ENCODE measurements around the gene DNM2.
"Not testable (repeated sequence)": the region's sequence is repeated elsewhere in the genome, so short reads cannot be mapped to it uniquely, and the experiment has no call there.

DNM2 gene

DNA sequence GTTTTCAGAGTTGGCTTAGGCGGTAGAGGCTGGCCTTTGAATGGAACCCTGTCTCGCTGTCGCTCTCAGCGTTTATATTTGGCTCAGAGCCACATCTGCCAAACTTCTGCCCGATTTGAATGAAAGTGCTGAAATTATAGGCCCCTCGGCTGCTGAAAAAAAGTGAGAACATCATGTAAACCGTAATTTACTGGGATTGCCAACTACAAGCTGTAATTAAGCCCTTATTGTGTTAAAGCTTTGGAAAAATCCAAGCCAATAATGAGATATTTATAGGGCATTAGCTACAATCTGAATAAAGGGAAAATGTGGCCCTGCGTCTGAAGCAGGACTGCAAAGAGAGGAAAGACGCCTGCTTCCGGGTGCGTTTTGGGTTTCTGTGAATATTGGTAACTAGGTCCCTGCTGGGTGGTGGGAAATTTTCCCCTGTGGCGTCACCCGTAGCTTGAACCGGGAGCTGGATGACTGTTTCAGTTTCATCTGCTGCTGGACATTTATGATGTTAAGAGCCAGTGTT is 9.9 kb downstream of the DNM2 start:
- no peak for DNase-seq

DNA sequence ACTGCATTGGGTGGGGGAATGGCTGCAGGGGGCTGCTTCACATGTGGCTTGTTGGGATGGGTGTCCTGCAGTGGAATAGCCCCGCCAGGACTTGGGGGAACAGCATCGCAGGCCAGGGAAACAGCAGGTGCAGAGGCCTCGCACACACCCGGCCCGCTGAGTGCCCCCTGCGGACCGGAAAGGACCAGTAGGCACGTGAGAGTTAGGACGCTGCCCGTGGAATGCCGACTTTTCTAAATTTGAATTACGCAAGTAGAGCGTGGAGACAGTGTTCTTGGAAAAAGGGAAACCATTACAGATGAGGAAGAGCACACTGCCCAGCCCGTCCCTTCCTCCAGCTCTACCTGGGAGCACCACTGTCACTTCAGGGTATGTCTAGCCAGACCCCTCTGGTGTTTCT is 11.5 kb downstream of the DNM2 start:
- no peak for DNase-seq

DNA sequence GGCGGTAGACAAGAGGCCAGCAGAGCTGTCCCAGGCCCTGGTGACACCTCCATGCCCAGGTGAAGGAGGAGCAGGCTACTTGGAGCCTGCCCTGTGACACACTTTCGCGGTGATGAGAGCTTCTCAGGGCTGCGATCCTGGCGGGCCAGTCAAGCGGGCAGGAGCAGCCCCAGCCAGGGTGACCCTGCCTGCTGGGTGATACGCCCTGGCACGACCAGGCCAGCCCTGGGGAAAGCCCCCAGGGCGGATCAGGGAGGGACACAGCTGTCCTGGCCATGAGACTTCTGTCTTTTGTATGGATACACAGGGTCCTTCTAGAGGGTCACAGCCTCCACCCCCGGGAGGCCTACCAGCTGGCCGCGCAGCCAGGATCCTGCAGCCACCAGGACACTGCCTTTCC is 13.1 kb downstream of the DNM2 start:
- DNase-seq = no peak

DNA sequence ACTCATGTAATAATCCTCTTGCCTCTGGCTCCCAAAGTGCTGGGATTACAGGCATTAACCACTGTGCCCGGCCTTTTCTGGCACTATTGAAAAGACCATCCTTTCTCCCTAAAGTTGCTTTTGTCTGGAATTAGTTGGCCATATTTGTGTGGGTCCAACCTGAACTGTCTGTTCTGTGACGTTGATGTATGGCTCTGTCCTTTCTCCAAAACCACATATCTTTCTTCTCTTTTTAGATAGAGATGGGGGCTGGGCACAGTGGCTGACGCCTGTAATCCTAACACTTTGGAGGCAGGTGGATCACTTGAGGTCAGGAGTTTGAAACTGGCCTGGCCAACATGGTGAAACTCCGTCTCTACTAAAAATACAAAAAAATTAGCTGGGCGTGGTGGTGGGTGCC is 17.9 kb downstream of the DNM2 start:
- no peak for DNase-seq

DNA sequence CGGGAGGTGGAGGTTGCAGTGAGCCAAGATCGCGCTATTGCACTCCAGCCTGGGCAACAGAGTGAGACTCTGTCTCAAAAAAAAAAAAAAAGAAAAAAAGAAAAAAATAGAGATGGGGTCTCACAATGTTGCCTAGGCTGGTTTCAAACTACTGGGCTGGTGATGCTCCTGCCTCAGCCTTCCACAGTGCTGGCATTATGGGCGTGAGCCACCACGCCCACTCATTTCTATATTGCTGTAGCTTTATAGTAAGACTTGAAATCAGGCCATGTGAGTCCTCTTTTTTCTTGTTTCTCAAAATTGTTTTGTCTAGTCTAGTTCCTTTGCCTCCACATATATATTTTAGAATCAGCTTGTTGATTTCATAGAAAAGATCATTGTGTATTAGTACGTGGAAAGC is 18.3 kb downstream of the DNM2 start:
- DNase-seq = no peak

DNA sequence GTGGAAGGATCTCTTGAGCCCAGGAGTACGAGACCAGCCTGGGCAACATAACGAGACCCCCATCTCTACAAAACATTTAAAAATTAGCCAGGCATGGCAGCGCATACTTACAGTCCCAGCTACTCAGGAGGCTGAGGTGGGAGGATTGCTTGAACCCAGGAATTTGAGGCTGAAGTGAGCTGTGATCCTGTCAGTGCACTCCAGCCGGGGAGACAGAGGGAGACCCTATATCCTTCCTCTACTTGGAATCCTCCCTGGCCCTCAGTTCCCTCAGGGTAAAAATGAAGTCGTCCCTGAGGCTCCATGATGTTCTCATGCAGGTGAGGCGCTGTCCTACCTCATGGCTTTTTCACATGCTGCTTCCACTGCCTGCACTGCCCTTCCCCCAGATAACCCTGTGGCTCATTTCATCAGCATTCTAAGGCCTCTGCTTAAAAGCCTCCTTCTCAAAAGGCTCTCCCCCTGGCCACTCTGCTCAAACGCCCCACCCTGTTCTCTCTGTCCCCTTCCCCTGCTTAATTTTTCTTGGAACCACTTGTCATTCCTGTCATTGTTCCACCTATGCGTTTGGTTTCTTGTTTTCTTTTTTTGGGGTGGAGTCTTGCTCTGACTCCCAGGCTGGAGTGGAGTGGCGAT is 19.2 kb downstream of the DNM2 start:
- DNase-seq = no peak

DNA sequence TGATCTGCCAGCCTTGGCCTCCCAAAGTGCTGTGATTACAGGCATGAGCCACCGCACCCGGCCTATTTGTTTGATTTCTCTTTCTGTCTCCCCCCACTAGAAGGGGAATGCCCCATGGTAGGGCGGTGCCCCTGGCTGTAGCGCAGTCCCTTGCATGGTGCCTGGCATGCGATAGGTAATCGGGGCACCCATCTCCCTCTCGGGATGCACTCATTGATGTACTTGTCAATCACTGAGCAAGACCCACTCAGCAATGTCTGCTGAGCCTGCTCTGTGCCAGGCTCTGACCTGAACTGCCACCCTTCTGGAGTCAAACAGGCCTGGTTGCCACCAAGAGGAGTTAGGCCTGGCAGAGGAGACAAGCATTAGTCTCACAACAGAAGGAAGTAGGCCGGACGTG is 19.8 kb downstream of the DNM2 start:
- DNase-seq = no peak

DNA sequence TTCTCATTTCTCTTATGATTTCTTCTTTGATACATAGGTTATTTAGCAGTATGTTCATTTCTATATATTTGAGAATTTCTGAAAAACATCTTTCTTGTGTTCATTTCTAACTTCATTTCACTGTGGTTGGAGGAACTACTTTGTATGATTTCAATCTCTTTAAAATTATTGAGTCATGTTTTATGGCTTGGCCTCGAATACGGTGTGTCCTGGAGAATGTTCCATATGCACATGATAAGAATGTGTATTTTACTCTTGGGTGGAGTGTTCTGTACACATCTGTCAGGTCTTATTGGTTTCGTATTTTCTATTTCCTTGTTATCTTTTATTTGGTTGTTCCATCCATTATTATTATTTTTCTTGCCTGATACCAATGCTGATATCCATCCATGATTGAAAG is 22.9 kb downstream of the DNM2 start:
- DNase-seq = no peak

DNA sequence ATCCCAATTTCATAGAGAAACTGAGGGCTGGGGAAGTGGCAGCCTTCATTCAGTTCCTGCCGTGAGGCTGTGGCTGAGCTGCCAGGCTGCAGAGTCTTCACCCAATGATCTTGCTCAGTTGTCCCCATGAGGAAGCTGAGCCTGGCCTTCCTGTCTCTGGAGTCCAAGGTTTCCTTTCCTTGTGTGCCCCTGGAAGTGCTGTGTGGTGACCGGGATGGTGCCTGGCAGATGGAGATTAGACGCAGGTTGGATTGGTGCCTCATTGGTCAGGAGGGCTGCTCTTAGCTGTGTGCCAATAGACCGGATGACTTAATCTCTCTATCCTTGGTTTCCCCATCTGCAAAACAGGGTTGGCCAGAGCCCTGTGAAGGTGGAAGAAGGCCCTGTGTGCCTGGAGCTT is 24.6 kb downstream of the DNM2 start:
- DNase-seq = no peak

DNA sequence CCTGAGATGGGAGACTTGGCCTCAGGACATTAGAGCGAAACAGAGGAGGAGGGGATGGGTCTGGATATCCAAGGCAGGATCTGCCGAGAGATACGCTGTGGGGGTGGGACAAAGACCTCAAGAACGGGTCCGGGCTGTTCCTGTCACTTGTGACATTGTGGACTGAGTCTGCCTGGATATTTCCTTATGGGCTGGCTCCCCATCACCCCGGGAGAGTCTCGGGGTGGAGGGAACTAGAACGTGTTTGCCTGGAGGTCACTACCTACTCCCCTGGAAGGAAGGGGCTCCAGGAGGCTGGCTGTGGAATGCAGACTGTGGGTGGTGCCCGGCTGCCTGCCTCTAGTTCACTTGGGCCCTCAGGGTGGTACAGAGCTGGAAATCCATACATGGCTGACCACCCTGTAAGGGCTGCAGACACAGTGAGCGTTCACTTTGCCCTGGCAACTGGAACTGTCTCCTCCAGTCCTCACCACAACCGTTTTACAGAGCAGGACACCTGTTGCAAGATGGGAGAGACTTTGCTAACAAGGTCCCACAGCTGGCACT is 26.4 kb downstream of the DNM2 start:
- DNase-seq = no peak

DNA sequence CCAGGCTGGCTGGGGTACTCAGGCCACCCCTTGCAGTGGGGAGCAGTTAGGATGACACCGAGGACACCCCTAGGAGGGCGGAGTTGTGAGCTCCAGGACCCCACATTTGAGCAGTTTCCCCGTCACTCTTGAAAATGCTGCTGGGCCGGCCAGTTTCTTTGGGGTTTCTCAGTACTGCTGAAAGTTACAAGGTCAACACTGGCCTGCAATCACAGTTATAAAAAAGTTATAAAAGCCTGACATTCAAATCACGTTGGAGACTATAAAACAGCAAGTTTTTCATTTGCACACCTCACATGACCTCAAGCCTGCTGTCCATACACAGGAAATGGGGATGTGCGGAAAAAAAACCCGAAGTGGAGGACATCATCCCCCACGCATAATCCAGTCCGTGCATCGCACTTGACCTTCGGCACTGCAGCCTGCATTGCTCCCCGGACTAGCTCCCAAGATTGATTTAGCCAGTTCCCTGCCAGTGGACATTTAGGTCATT is 27.0 kb downstream of the DNM2 start:
- no peak for DNase-seq

DNA sequence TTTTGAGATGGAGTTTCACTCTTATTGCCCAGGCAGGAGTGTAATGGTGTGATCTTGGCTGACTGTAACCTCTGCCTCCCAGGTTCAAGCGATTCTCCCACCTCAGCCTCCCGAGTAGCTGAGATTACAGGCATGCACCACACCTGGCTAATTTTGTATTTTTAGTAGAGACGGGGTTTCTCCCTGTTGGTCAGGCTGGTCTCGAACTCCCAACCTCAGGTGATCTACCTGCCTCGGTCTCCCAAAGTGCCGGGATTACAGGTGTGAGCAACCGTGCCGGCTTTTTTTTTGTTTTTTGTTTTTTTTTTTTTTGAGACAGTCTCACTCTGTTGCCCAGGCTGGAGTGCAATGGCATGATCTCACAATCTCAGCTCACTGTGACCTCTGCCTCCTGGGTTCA is 28.6 kb downstream of the DNM2 start:
- not testable (repeated sequence) for DNase-seq

DNA sequence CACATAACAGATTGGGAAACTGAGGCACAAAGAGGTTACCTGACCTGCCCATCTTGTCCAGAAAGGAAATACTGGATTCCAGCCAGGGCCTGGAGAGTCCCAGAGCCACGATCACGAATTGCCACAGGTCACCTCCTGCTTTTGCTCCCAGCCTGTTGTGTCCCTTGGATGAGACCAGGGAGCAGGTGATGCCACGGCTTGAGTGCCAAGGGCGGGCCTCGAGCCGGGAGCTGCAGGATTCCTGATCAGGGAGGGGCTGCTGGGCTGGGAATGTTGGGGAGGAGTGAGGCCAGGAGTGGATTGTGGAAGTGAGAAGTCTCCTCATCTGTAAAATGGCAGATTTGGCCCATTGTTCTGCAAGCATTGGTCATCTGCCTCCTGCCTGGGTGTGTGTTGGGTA is 29.4 kb downstream of the DNM2 start:
- no peak for DNase-seq

DNA sequence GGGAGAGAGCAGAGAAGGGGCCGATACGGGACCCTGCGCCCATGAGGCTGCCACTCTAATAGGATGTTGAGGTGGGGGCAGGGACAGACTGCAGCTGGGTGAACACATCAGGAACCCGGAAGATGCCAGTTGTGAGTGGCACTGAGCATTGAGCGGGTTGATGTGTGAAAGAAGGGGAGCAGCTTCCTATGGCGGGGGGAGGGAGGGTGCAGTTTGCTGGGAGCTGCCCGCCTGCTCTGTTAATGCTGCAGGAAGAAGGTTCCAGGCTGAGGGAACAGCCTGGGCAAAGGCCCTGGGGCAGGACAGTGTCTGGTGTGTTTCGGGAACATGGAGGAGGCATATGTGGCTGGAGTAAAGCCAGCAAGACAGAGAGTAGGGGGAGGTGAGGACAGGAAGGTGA is 29.8 kb downstream of the DNM2 start:
- no peak for DNase-seq

DNA sequence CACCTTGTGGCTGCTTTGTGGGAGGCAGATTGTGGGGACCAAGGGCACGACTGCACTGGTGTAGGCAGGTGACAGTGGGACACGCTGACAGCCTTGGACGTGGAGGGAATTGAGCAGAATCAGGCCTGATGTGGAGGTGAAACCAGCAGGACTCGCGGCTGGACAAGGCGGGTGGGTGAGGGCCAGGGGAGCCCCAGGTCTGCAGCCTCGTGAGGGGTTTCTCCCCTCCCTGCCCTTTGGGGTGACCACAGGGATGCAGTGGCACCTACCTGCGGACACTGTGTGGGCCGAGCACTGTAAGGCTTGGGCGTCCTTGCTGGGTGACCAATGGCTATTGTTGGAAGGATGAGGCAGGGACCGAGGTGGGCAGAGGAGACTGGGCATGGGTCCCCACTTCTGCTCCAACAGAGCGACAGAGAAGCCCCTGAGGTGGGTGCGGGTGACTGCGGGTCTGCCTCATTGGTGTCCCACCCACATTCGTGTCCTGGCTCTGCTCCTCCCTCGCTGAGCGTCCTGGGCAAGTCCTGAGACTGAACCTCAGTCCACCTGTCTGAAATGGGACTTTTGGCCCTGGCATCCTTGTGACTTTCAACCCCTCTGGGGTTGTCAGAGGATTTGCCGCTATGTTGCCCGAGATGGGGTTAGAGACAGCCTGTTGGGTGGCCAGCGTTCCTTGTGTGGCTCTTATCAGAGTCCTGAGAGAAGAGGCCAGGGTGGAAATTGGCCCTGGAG is 30.5 kb downstream of the DNM2 start:
- DNase-seq = no peak

DNA sequence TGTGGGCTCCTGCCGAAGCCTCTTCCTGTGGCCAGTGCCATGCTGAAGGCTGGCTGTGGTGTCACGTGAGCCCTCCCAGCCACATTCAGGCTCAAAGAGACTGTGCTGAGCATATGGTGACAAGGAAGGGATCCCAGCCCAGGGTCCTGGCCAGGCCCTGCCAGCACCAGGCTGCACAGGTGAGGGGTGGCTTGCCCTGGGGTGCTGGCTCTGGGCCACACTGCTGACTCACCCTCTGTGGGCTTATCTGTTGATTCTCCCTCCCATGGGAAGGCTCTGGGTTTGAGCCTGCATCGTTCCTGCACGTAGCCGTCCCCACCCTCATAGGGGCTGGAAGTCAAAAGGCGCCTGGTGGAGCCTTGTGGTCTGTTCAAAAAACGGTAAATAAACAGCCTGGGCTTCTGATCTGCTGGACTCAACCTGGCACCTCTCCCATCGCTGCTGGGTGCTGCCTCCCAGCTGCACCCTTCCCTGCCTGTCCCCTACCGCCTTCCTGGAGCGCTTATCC is 31.1 kb downstream of the DNM2 start:
- no peak for DNase-seq

DNA sequence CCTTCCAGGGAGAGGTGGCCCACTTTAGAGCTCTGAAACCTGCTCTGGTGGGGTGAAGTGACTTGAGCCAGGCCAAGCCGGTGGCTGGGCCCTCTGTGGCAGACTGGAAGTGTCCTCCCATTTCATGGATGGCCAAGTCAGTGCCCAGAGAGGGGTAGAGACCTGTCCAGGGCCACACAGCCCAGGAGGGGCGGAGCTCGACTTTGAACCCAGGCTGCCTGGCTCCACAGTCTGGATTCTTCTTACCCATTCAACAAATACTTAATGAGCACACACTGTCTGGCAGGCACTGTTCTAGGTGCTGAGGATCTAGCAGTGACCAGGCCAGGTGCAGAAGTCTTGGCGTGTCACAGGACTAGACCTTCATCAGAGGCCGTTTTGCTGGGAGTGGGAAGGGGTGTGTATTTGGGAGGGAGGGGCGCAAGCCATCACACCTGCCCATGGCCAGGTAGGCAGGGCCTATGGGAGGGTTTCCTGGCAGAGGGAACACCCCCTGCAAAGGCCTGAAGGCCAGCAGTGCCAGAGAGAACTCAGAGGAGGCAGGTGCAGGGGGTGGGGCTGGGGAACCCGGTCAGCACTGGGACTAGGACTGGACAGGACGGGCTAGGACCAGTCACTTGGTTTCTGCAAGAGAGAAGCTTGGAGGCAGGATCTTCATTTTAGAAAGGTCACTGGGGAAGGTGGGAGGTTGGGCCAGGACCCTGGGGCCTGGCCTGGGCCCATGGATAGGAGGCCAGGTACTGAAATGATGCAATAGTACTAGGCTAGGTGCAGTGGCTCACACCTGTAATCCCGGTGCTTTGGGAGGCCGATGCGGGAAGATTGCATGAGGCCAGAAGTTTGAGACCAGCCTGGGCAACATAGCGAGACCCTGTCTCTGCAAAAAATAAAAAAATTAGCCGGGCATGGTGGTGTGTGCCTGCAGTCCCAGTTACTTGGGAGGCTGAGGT is 31.8 kb downstream of the DNM2 start:
- no peak for DNase-seq

DNA sequence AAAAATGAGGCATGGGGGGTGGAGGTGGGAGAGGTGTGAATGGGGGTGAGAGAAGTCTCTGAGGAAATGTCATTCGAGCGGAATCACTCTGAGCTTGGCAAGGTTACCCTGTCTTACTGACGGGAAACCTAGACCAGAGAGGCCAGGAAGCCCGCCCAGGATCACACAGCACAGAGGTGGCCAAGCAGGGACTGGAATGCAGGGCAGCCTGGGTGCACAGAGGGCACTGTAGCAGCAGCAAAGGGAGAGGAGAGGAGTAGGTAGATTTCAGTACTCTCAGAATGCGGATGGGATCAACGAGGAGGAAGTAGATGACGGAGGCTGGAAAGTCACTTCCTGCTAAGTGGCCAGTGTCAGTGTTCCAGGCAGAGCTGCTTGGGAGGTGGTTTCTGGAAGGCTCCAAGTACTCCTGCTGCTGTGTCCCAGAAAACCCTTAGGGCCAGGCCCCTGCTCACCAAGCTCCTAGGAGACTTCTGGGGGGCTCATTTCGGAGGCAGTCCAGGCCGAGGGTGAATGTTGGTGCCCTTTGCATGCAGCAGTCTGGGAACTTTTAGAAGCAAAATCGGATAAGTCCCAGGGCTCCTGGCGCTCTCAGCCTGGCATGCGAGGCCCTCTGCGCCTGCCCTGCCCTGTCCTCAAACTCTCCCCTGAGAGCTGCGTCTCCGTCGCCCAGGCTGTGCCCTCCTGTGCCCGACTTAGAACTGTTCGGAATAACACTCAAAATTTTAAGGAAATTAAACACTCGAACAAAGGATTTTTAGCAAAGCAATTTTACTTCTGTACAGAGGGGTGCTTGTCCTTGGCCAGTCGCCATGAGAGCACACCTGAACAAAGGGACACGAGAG is 33.5 kb downstream of the DNM2 start:
- no peak for DNase-seq

DNA sequence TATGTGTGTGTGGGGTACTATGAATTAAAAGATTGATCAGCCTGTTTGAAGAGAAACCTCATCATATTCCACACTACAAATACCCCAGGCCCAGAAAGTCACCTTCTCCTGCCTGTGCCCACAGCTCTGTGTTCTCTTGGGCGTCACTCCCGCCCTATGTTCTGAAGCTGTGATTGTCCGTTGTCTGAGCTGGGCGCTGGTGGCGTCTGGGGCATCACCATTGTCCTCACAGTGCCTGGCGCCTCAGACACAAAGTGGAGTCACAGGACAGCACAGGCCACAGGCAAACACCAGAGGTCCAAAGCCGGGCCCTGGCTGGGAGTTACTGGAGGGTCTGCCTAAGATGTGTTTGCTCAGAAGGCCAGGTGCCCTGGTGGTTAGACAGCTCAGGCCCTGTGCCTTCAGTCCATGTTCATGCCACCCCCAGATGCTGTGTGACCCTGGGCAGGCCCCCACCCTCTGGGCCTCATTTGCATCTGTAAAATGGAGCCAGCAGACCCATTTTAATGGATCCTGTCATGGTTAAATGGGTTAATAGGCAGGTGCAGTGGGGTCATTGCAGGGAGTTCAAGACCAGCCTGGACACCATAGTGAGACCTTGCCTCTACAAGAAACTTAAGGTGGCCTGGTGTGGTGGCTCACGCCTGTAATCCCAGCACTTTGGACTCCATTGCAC is 34.5 kb downstream of the DNM2 start:
- no peak for DNase-seq

DNA sequence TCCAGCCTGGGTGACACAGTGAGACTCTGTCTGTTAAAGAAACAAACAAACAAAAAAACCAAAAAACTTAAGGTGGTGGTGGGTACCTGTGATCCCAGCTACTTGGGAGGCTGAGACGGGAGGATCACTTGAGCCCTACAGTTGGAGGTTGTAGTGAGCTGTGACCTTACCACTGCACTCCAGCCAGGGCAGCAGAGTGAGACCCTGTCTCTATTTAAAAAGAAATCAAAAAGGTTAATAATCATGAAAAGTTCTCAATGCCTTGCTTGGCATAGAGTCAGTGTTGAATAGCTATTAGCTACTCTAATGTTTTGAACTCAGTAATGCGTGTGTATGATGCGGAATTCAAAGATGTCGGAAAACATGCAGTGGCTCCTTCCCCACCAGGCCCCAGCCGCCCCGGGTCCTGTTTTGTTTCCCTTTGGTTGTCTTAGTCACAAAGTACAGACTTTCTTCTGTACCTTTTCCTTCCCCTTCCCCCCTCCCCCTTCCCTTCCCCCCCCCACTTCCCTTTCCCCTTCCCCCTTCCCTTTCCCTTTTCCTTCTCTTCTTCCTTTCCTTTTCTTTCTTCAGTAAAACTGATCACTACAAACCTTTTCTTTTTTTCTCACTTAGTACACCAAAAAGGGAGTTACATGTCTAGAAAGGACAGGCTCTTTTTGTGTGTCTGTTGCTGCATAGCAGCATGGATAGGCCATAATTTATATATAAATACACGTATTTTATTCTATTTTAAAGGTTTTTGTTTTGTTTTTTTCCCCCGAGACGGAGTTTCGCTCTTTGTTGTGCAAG is 35.2 kb downstream of the DNM2 start:
- no peak for DNase-seq

Measured in right forelimb (tissue), 1 donor.